Ascending aorta (tissue), 2 donors: Measurements from ENCODE around the gene GJD2. TPM values are rescaled to one million over a fixed set of nuclear protein-coding genes. Genes with fewer than 3 reads are reported as not detected.

Source experiments
- DNase-seq, 2 donors: peaks; one replicate each; pipeline ENCODE4 v3.0.0-alpha.2; 2019; ENCODE audit warnings: low spot score in 2 of 2
- H3K27ac ChIP-seq, 2 donors: fragments of 200-600 bp; sonication (generic); one replicate each; pipeline ENCODE4 v1.5.1; 2016 to 2017; ENCODE audit warnings: mild to moderate bottlenecking in 1 of 2
- H3K27me3 ChIP-seq: fragments of 200-600 bp; sonication (generic); one replicate; pipeline ENCODE4 v1.5.1; 2017
- H3K36me3 ChIP-seq, 2 donors: fragments of 200-600 bp; sonication (generic); one replicate each; pipeline ENCODE4 v1.5.1; 2016
- H3K4me1 ChIP-seq, 2 donors: fragments of 200-600 bp; sonication (generic); one replicate each; pipeline ENCODE4 v1.5.1; 2016 to 2017; ENCODE audit warnings: mild to moderate bottlenecking in 1 of 2
- H3K4me3 ChIP-seq, 2 donors: fragments of 200-600 bp; sonication (generic); one replicate each; pipeline ENCODE4 v1.5.1; 2016 to 2017; ENCODE audit warnings: mild to moderate bottlenecking in 1 of 2
- H3K9me3 ChIP-seq, 2 donors: fragments of 200-600 bp; sonication (generic); one replicate each; pipeline ENCODE4 v1.5.1; 2016
- intact Hi-C: fragments of 100-400 bp; cut with DNase I; formaldehyde crosslinking; loops from one replicate; pipeline ENCODE4 v1.15.1; 2023
- total RNA-seq: library from RNA; depleted of rRNA; stranded (reverse); fragments of >200 nt; gene quantifications from one replicate; pipeline ENCODE4 v1.1.0, GENCODE V29; 2016
- TF ChIP-seq, protein P1 (sequence below), 3 experiments: fragments of 200-600 bp in 2 of 3; fragments of 450-650 bp in 1 of 3; sonication (generic) in 2 of 3; IDR thresholded peaks; one replicate each; pipeline ENCODE4 v1.5.1; 2016 to 2019; ENCODE audit warnings: antibody characterized with exemption in 3 of 3, mild to moderate bottlenecking in 1 of 3, moderate library complexity in 1 of 3

The GJD2 gene
- total RNA-seq, 1 donor from 2014 or later = not detected

DNA sequence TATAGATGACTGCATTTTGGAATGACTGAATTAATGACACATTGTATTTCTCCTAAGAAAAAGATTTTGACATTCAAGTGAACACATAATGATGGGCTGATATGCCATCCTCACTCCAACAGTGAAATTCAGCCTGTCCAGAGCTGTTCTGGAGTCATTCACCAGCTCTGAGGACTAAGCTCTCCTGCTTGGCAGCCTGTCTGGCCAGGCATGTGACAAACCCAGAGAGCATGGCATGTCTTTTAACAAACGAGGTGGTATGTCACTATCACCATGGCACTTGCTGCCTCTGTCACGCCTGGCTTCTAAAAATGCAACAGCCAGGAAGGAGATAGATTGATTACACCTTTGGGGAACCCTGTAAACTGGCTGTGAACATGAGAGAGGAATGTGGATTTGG lies 39.1 kb upstream of the GJD2 start:
- peak overlapping the region; percentile 47 to 66 for H3K4me3 ChIP-seq

DNA sequence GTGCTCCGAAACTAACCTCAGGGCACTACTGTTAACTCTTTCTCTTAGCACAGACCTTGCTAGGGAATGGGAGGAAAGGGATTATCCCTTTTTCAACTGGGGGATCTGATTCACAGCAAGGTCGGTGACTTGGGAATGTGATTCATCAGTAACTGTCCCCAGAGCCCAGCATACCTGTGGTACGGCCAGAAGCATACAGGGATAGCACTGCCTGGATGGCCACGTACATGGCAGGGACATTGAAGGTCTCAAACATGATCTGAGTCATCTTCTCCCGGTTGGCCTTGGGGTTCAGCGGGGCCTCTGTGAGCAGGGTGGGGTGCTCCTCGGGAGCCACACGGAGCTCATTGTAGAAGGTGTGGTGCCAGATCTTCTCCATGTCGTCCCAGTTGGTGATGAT lies 38.3 kb upstream of the GJD2 start:
- H3K4me3 ChIP-seq = peak overlapping the region; percentile 27 to 66
- no peaks in the 10 kb centered on the region for H3K27me3 ChIP-seq
- peaks cover 5 to 18% of the 10 kb centered on the region in 2 donors for H3K4me1 ChIP-seq
- no peaks in the 10 kb centered on the region for H3K9me3 ChIP-seq
- peaks cover 0 to 15% of the 10 kb centered on the region in 2 donors for H3K36me3 ChIP-seq
- intact Hi-C loops = loop anchor here (10.0 kb wide), 1 partner anchor 738 kb away; no protein-coding TSS in a partner anchor
- no peak for DNase-seq
- peak overlapping the region; percentile 84 to 87 for H3K27ac ChIP-seq
- TF ChIP-seq, protein P1, sequence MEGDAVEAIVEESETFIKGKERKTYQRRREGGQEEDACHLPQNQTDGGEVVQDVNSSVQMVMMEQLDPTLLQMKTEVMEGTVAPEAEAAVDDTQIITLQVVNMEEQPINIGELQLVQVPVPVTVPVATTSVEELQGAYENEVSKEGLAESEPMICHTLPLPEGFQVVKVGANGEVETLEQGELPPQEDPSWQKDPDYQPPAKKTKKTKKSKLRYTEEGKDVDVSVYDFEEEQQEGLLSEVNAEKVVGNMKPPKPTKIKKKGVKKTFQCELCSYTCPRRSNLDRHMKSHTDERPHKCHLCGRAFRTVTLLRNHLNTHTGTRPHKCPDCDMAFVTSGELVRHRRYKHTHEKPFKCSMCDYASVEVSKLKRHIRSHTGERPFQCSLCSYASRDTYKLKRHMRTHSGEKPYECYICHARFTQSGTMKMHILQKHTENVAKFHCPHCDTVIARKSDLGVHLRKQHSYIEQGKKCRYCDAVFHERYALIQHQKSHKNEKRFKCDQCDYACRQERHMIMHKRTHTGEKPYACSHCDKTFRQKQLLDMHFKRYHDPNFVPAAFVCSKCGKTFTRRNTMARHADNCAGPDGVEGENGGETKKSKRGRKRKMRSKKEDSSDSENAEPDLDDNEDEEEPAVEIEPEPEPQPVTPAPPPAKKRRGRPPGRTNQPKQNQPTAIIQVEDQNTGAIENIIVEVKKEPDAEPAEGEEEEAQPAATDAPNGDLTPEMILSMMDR (IDR thresholded peaks at IDR 0.05) = no peak

More for the DNA sequence above, 39.1 kb upstream of the GJD2 start:
- no peak for DNase-seq
- peaks cover 0 to 15% of the 10 kb centered on the region in 2 donors for H3K36me3 ChIP-seq
- no peaks in the 10 kb centered on the region for H3K9me3 ChIP-seq
- intact Hi-C loops = loop anchor here (10.0 kb wide), 1 partner anchor 739 kb away; no protein-coding TSS in a partner anchor
- peak overlapping the region; percentile 84 to 87 for H3K27ac ChIP-seq
- H3K4me1 ChIP-seq = peaks cover 5 to 19% of the 10 kb centered on the region in 2 donors
- TF ChIP-seq, protein P1 (IDR thresholded peaks at IDR 0.05) = no peak
- no peaks in the 10 kb centered on the region for H3K27me3 ChIP-seq

DNA sequence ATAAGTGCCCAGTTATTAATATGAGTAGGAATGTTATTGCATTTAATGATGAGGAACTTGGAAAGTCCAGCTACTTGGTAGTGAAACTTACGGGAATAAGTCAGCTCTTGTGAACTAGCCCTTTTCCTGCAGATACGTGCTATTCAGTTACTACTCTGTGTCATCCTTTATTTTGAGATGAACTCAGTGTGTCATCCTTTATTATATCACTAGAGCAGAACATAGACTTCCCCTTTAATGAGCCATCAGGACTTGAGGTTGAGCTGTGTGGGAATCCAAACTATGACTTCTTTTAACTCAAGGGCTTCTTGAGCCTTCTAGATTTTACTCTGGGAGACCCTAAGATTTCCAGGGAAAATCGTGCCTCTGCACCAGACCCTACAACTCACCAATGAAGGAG lies 36.9 kb upstream of the GJD2 start:
- DNase-seq = no peak
- Histone ChIP-seq H3K27me3 (no peaks in the 10 kb centered on the region), H3K27ac (peak overlapping the region in 1 of 2 donors; percentile 87), H3K4me1 (peaks cover 5 to 14% of the 10 kb centered on the region in 2 donors), H3K9me3 (no peaks in the 10 kb centered on the region), H3K4me3 (peak overlapping the region; percentile 6 to 66), H3K36me3 (peaks cover 0 to 15% of the 10 kb centered on the region in 2 donors)
- intact Hi-C loops = loop anchor here (10.0 kb wide), 1 partner anchor 737 kb away; no protein-coding TSS in a partner anchor
- TF ChIP-seq, protein P1 (IDR thresholded peaks at IDR 0.05) = no peak

DNA sequence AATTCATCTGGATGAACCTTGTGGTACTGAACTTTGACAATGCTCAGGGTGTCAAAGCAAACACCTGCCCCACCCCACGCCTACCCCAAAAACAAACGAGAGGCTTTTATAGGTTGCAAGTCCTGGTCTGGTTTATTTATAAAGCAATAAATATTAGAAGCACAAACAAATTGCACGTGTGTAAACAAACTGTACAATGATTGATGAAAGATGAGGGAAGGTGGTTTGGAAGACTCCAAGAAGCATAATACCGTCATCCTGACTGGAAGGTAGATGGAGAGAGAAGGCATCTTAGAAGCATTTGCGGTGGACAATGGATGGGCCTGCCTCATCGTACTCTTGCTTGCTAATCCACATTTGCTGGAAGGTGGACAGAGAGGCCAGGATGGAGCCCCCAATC lies 35.3 kb upstream of the GJD2 start:
- Histone ChIP-seq H3K27me3 (no peaks in the 10 kb centered on the region), H3K4me1 (peaks cover 0 to 2% of the 10 kb centered on the region in 2 donors), H3K27ac (no peak overlapping the region), H3K4me3 (no peak overlapping the region), H3K9me3 (no peaks in the 10 kb centered on the region), H3K36me3 (peaks cover 0 to 15% of the 10 kb centered on the region in 2 donors)
- TF ChIP-seq, protein P1 (IDR thresholded peaks at IDR 0.05) = no peak
- intact Hi-C loops = loop anchor here (10.0 kb wide), 1 partner anchor 735 kb away; no protein-coding TSS in a partner anchor
- DNase-seq = no peak

DNA sequence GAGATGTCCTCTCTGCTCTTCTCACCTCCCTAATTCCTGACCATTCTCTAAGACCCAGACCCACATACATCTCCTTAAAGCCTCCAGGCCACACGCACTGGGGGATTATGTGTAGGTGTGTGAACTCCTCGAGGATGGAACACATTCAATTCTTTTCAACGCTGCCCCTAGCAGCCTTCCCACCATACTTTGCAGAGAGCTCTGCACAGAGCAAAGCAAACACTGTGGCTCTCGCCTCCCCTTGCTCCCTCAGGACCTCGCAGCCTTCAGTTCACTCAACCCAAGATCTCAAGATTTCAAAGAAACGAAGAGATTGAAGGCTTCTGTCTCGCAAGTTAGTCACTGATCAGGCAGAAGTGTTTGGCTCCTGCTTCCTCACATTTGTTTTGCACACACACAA lies 34.5 kb upstream of the GJD2 start:
- intact Hi-C loops = no loop called here
- TF ChIP-seq, protein P1 (IDR thresholded peaks at IDR 0.05) = no peak
- Histone ChIP-seq H3K4me3 (no peak overlapping the region), H3K4me1 (no peaks in the 10 kb centered on the region), H3K36me3 (peaks cover 0 to 15% of the 10 kb centered on the region in 2 donors), H3K9me3 (no peaks in the 10 kb centered on the region), H3K27me3 (no peaks in the 10 kb centered on the region), H3K27ac (no peak overlapping the region)
- no peak for DNase-seq
